Activated CD4-positive, alpha-beta T cell treated with anti-CD3 and anti-CD28 coated beads, Interleukin-2, amount 10 ng/mL, durations not matched to agents 24 days and 14 days (primary cell): Measurements from ENCODE around the gene LARP6. TPM values are rescaled to one million over a fixed set of nuclear protein-coding genes. Genes with fewer than 3 reads are reported as not detected.
A peak's percentile ranks its signal among the peaks of the same experiment; 100 is the strongest.

ENCODE experiments used
- DNase-seq: peaks from one replicate; pipeline ENCODE4 v3.0.0; 2022
- H3K27ac Mint-ChIP-seq: one replicate; pipeline ENCODE4 v1.8.0; 2022; ENCODE audit warnings: mild to moderate bottlenecking, mixed read lengths
- H3K27me3 Mint-ChIP-seq: one replicate; pipeline ENCODE4 v1.8.0; 2022; ENCODE audit warnings: mixed read lengths
- H3K36me3 Mint-ChIP-seq: one replicate; pipeline ENCODE4 v1.8.0; 2022; ENCODE audit warnings: low read depth, mild to moderate bottlenecking, mixed read lengths
- H3K4me1 Mint-ChIP-seq: one replicate; pipeline ENCODE4 v1.8.0; 2021; ENCODE audit warnings: mixed read lengths
- H3K4me3 Mint-ChIP-seq: one replicate; pipeline ENCODE4 v1.8.0; 2022; ENCODE audit warnings: mild to moderate bottlenecking, moderate library complexity, mixed read lengths
- H3K9me3 Mint-ChIP-seq: one replicate; pipeline ENCODE4 v1.8.0; 2021; ENCODE audit warnings: mixed read lengths
- intact Hi-C: fragments of 100-400 bp; cut with micrococcal nuclease; formaldehyde crosslinking; loops from one replicate; pipeline ENCODE4 v1.15.1; 2023
- total RNA-seq: library from RNA; stranded (reverse); gene quantifications from 2 replicates; pipeline ENCODE4 v1.2.3, GENCODE V29; 2022

LARP6 gene
- total RNA-seq, 1 donor from 2014 or later: not detected

DNA sequence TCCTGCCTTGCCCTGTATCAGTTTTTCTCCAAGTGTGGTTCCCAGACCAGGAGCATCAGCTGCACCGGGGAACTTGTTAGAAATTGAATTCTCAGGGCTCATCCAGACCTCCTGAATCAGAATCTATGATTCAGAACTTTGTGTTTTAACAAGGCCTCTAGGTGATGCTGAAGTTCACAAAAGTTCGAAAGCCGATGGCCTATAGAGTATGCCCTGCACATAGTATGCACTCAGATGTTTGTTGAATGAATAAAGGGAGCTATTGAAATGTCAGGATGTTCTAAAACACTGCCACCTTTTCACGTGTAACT, 664 bp upstream of the LARP6 start:
- no peak for DNase-seq
- Mint-ChIP-seq H3K9me3 (no peaks in the 10 kb centered on the region), H3K36me3 (no peaks in the 10 kb centered on the region), H3K27ac (no peak overlapping the region), H3K4me3 (peak overlapping the region; percentile 75), H3K27me3 (peaks cover 63% of the 10 kb centered on the region), H3K4me1 (peaks cover 4% of the 10 kb centered on the region)
- intact Hi-C loops: no loop called here

- H3K9me3 Mint-ChIP-seq: no peaks in the 10 kb centered on the region
- no peaks in the 10 kb centered on the region for H3K36me3 Mint-ChIP-seq
- intact Hi-C loops: no loop called here
- no peak overlapping the region for H3K4me3 Mint-ChIP-seq
- H3K27me3 Mint-ChIP-seq: peaks cover 66% of the 10 kb centered on the region
- no peak for DNase-seq
- peaks cover 4% of the 10 kb centered on the region for H3K4me1 Mint-ChIP-seq
- no peak overlapping the region for H3K27ac Mint-ChIP-seq
Observed at GRCh38 chr15:70853318-70853972, 512 bp downstream of the LARP6 start.

GRCh38 chr15:70852501-70853317, 1.2 kb downstream of the LARP6 start:
- peaks cover 4% of the 10 kb centered on the region for H3K4me1 Mint-ChIP-seq
- no peak overlapping the region for H3K4me3 Mint-ChIP-seq
- H3K27me3 Mint-ChIP-seq: peaks cover 68% of the 10 kb centered on the region

GRCh38 chr15:70851889-70852288, 2.1 kb downstream of the LARP6 start:
- DNase-seq: no peak
- no peaks in the 10 kb centered on the region for H3K9me3 Mint-ChIP-seq

More at GRCh38 chr15:70852501-70853317, 1.2 kb downstream of the LARP6 start:
- no peaks in the 10 kb centered on the region for H3K36me3 Mint-ChIP-seq
- H3K27ac Mint-ChIP-seq: no peak overlapping the region
- intact Hi-C loops: no loop called here
- no peaks in the 10 kb centered on the region for H3K9me3 Mint-ChIP-seq
- no peak for DNase-seq

GRCh38 chr15:70845602-70846360, 8.2 kb downstream of the LARP6 start:
- H3K27me3 Mint-ChIP-seq: peaks cover 25% of the 10 kb centered on the region
- H3K36me3 Mint-ChIP-seq: no peaks in the 10 kb centered on the region
- no peak overlapping the region for H3K4me3 Mint-ChIP-seq
- H3K4me1 Mint-ChIP-seq: no peaks in the 10 kb centered on the region
- H3K27ac Mint-ChIP-seq: no peak overlapping the region
- intact Hi-C loops: no loop called here
- no peak for DNase-seq
- H3K9me3 Mint-ChIP-seq: no peaks in the 10 kb centered on the region

More at GRCh38 chr15:70851889-70852288, 2.1 kb downstream of the LARP6 start:
- Mint-ChIP-seq H3K27me3 (peaks cover 68% of the 10 kb centered on the region), H3K4me1 (peaks cover 4% of the 10 kb centered on the region), H3K36me3 (no peaks in the 10 kb centered on the region), H3K4me3 (no peak overlapping the region), H3K27ac (no peak overlapping the region)
- intact Hi-C loops: no loop called here

GRCh38 chr15:70837476-70837875, 16.5 kb downstream of the LARP6 start:
- H3K27ac Mint-ChIP-seq: no peak overlapping the region
- no peaks in the 10 kb centered on the region for H3K4me1 Mint-ChIP-seq
- H3K4me3 Mint-ChIP-seq: no peak overlapping the region
- intact Hi-C loops: no loop called here
- H3K36me3 Mint-ChIP-seq: no peaks in the 10 kb centered on the region
- DNase-seq: no peak
- peaks cover 2% of the 10 kb centered on the region for H3K27me3 Mint-ChIP-seq
- no peaks in the 10 kb centered on the region for H3K9me3 Mint-ChIP-seq

- intact Hi-C loops: no loop called here
- no peaks in the 10 kb centered on the region for H3K36me3 Mint-ChIP-seq
- no peaks in the 10 kb centered on the region for H3K4me1 Mint-ChIP-seq
- H3K27me3 Mint-ChIP-seq: no peaks in the 10 kb centered on the region
- H3K27ac Mint-ChIP-seq: no peak overlapping the region
- no peaks in the 10 kb centered on the region for H3K9me3 Mint-ChIP-seq
- DNase-seq: no peak
- H3K4me3 Mint-ChIP-seq: no peak overlapping the region
Observed at GRCh38 chr15:70835841-70836240, 18.1 kb downstream of the LARP6 start.

GRCh38 chr15:70835415-70835814, 18.5 kb downstream of the LARP6 start:
- intact Hi-C loops: no loop called here
- Mint-ChIP-seq H3K27me3 (no peaks in the 10 kb centered on the region), H3K9me3 (no peaks in the 10 kb centered on the region), H3K4me1 (no peaks in the 10 kb centered on the region), H3K36me3 (no peaks in the 10 kb centered on the region), H3K4me3 (no peak overlapping the region), H3K27ac (no peak overlapping the region)
- no peak for DNase-seq

- Mint-ChIP-seq H3K36me3 (no peaks in the 10 kb centered on the region), H3K4me3 (no peak overlapping the region), H3K4me1 (no peaks in the 10 kb centered on the region), H3K27ac (no peak overlapping the region), H3K27me3 (no peaks in the 10 kb centered on the region), H3K9me3 (no peaks in the 10 kb centered on the region)
- intact Hi-C loops: no loop called here
- no peak for DNase-seq
Observed at GRCh38 chr15:70834999-70835398, 19.0 kb downstream of the LARP6 start.

- no peaks in the 10 kb centered on the region for H3K4me1 Mint-ChIP-seq
- no peak overlapping the region for H3K27ac Mint-ChIP-seq
- no peak overlapping the region for H3K4me3 Mint-ChIP-seq
- H3K9me3 Mint-ChIP-seq: no peaks in the 10 kb centered on the region
- no peaks in the 10 kb centered on the region for H3K27me3 Mint-ChIP-seq
- DNase-seq: no peak
- intact Hi-C loops: no loop called here
- no peaks in the 10 kb centered on the region for H3K36me3 Mint-ChIP-seq
Observed at GRCh38 chr15:70833861-70834765, 19.8 kb downstream of the LARP6 start.

DNA sequence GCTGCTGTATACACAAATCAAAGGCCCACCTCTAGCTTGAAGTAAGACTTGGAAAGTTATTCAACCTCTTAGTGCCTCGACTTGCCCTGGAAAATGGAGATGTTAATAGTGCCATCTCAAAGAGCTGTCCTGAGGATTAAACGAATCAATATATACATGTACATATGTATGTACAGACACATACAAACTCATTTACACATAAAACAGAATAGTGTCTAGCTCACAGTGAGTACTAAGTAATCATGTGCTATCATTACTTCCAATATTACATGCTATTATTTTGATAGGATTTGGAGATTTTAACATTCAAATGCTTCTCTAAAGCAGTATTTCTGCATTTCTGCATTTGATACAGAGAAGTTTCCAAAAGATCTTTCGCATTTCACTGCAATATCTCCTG, 20.5 kb downstream of the LARP6 start:
- intact Hi-C loops: no loop called here
- Mint-ChIP-seq H3K27me3 (no peaks in the 10 kb centered on the region), H3K27ac (no peak overlapping the region), H3K4me1 (no peaks in the 10 kb centered on the region), H3K4me3 (no peak overlapping the region), H3K36me3 (no peaks in the 10 kb centered on the region), H3K9me3 (no peaks in the 10 kb centered on the region)
- no peak for DNase-seq

GRCh38 chr15:70832176-70832575, 21.8 kb downstream of the LARP6 start:
- no peaks in the 10 kb centered on the region for H3K9me3 Mint-ChIP-seq
- H3K27ac Mint-ChIP-seq: no peak overlapping the region
- no peaks in the 10 kb centered on the region for H3K27me3 Mint-ChIP-seq
- no peaks in the 10 kb centered on the region for H3K4me1 Mint-ChIP-seq
- no peaks in the 10 kb centered on the region for H3K36me3 Mint-ChIP-seq
- no peak overlapping the region for H3K4me3 Mint-ChIP-seq
- no peak for DNase-seq
- intact Hi-C loops: no loop called here

GRCh38 chr15:70831094-70831911, 22.7 kb downstream of the LARP6 start:
- intact Hi-C loops: no loop called here
- H3K4me1 Mint-ChIP-seq: no peaks in the 10 kb centered on the region
- no peaks in the 10 kb centered on the region for H3K27me3 Mint-ChIP-seq
- no peak for DNase-seq
- H3K9me3 Mint-ChIP-seq: no peaks in the 10 kb centered on the region
- H3K27ac Mint-ChIP-seq: no peak overlapping the region
- H3K4me3 Mint-ChIP-seq: no peak overlapping the region
- H3K36me3 Mint-ChIP-seq: no peaks in the 10 kb centered on the region
